GM18858 (cell line): ENCODE measurements around the gene CRHR1.

Experiments used
- ATAC-seq: cut with Tn5 transposase; IDR thresholded peaks from one replicate; pipeline ENCODE4 v1.9.1; 2021; ENCODE audit not compliant: unreplicated experiment

Gene CRHR1

DNA sequence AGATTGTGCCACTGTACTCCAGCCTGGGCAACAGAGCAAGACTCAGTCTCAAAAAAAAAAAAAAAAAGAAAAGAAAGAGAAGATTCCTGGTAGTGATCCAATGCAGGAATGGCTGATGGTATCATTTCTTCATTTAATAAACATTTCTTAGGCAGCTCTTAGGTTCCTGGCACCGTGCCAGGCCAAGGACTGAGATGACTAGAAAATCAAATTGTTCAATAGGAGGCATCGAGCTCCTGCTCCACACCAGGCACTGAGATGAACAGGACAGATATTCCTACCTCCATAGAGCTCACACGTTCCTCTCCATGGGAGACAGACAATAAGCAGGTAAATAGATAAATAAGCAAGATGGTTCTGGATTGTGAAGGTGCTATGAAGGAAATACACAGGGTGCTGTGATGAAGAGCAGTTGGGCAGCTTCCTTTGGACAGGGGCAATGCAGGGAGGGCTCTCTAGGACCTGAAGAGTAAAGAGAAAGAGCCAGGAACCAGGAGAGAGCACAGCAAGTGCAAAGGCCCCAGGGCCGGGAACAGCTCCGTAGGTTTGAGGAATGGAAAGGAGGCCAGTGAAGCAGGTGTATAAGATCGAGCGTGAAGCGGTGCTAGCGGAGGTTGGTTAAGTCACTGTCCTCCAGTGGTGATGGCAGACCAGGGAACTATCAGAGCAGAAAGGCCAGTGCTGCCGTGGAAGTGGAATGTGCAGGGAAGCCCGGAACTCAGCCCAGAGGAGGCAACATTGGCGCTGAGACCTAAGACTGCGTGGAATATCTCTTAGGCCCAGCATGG lies 26.5 kb upstream of the CRHR1 start:
- no peak for ATAC-seq

DNA sequence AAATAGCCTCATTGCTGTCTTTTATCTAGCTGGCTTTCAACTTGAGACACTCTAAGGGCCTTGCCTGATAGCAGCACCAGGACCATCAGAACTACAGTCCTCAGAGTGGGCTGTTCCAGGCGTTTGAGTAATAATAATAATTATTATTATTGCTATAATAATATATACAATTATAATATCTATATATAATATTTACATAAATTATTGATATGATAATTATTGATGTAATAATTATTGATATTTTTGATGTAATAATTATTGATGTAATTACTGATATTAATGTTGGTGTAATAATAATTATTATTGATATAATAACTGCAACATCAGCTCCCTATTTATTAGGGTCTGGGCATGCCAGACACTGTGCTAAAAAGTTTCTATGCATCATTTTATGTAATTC lies 25.6 kb upstream of the CRHR1 start:
- no peak for ATAC-seq

DNA sequence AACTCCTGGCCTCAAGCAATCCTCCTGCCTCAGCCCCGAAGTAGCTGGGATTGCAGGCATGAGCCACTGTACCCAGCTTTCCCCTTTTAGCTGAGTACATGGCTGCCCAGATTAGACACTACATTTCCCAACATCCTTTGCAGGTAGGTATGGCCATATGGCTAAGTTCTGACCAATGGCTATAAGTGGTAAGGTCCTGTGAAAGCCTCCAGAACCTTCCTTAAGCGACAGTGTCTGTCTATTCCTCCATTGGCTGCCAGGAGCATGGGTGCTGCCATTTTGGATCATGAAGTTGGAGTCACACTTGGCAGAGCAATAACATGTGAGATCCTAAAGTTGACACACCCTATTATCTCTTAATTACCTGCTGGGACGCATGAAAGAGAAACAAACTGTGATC lies 24.4 kb upstream of the CRHR1 start:
- ATAC-seq, result no peak

GRCh38 chr17:45761957-45762565 lies 22.1 kb upstream of the CRHR1 start:
- ATAC-seq, result no peak

DNA sequence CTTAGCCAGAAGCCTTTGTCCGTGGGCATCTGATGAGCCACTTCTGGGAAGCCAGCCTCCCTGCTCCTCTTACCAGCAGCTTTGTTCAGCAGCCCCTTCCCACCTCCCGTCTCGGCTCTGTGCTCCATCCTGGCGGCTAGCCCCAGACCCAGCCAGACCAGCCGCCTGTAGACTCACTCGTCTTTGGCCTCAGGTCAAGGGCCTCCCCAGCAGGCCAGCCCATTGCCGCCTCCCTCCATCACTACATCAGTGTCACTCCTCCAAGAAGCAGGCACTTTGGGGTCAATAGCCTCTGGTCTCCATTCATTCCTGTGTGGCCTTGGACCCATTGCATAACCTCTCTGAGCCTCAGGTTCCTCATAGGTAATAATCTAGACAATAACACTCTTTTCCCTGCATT lies 20.9 kb upstream of the CRHR1 start:
- ATAC-seq, result no peak

DNA sequence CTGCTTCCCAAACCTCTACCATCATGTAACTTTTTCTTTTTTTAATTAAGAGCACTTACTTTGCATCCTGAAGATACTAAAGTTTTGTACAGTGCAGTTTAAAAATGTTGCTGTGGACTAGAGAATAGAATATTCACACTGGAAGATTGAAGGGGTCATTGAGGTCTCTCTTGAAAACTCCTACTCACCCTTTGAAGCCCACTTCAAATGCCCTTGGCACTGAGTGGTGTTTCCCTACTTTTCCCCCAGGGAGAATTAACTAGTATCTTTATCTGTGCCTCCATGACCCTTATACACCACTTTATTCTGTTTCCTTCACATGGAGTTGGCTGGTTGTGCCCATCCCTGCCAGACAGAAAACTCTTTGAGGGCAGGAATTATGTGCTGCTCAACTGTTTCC lies 19.6 kb upstream of the CRHR1 start:
- ATAC-seq, result no peak

DNA sequence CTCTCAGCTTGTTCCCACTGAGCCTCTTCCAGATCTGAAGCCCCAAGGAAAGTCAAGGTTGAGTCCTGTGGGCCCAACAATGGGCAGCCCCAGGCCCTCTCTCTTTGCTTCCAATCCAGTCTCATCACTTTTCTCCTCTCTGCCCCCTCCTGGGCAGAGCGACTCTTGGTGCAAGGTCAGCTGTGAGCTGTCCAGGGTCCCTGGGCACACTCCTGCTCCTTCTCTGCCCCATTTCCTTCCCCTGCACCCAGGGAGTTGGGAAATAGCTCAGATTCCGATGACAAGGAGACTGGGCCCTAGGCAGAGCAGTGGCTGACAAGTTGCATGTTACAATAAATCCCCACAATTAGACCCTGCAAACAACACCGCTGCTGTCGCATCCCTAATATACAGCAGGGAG lies 16.1 kb upstream of the CRHR1 start:
- no peak for ATAC-seq

DNA sequence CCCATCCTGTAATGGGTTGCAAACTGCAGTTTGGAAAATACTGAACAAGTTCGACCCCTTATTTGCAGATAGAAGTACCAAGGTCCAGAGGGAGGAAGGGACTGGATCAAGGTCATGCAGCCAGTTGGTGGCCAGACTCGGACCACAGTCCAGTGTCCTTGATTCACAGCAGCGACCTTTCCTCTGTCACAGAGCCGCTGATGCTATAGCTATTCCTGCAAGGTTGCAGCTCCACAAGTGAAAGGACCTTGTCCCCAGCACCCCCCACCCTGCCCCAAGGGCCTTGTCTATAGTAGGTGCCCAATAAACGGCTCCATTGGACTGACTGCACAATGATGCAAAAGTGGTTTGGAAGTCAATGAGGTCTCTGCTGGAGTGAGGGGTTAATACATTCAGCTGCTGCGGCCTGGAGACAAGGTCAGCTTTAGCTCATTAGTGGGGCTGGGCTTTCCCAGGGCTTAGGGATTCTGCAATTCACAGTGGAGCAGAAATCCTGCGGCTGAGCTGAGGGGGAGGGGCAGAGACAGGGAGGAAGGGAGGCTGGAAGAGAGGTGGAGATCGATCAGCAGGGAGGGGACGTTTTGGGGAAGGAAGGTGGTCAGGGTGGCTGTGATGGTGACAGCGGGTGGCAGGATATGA lies 13.4 kb upstream of the CRHR1 start:
- no peak for ATAC-seq

- no peak for ATAC-seq
Measured at GRCh38 chr17:45771271-45771959, 12.7 kb upstream of the CRHR1 start.

- no peak for ATAC-seq
Measured at GRCh38 chr17:45775148-45775547, 9.0 kb upstream of the CRHR1 start.

DNA sequence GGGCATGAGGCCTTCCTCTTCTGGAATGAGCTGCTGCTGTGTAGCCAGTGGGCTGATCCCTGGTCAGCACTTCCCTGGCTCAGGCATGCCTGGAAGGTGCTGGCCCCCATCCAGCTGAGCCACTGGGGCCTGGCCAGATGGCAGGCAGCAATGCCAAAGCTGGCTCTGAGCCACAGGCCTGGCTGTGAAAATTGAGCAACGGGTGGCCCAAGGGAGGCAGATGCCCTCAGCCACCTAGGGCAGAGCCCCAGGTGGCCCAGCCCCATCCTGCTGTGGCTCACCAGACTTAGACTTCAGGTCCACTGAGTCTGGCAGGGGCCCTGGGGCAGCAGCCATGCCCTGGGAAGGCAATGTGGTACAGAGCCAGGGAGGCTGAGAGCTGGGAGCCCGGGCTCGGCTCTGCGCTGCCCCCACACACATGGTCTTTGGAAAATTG lies 8.5 kb upstream of the CRHR1 start:
- no peak for ATAC-seq

DNA sequence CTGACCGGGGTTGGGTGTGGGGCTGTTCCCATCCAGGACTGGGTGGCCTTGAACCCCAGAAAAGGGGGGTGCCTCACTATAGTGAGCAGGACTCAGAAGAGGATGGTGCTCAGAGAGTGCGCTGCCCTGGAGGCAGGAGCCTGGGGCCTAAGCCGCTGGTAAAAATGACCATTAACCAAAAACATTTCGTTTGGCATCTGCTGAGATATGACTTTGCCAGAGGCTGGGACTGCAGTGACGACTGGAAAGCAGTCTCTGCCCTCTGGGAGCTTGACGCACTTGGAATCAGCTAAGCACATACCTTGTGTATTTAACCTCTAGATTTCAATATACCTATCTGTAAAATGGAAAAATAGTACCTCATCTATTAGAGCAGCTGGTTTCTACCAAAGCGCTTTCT lies 7.2 kb upstream of the CRHR1 start:
- ATAC-seq, result no peak

- ATAC-seq, result no peak
Measured at GRCh38 chr17:45777388-45777787, 6.7 kb upstream of the CRHR1 start.

- no peak for ATAC-seq
Measured at GRCh38 chr17:45780921-45781320, 3.2 kb upstream of the CRHR1 start.

DNA sequence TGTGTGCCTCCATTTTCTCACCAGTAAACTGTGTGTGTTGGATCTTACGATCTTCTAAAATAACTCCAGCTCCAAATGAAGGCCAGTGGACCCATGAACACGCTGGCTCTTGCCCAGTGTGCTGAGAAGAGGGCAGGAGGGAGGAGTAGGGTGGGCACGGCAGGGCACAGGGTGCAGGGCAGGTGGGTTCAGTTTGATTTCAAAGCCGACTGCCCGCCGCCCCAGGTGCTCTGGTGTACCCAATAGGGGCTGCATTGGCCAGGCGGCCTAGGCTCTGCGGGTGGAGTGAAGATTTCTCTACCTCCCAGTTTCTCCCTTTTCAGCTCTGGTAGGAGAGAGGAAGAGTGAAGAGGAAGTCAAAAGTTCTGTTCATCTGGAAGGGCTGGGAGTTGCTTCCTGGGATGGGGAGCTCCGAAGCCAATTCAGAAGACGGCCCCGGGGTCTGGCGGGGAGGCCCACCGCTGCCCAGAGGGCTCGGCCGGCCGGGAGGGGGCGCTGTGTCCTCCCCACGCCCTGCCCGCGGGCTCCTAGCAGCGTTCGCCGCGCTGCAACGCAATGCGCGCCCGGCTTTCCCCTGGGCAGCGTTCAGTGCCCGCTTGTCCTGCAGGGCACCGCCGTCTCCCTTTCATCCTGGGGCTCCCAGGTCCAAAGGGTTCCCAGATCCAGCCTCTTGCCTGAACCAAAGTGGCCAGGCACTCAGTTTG lies 1.1 kb upstream of the CRHR1 start:
- ATAC-seq, result no peak

DNA sequence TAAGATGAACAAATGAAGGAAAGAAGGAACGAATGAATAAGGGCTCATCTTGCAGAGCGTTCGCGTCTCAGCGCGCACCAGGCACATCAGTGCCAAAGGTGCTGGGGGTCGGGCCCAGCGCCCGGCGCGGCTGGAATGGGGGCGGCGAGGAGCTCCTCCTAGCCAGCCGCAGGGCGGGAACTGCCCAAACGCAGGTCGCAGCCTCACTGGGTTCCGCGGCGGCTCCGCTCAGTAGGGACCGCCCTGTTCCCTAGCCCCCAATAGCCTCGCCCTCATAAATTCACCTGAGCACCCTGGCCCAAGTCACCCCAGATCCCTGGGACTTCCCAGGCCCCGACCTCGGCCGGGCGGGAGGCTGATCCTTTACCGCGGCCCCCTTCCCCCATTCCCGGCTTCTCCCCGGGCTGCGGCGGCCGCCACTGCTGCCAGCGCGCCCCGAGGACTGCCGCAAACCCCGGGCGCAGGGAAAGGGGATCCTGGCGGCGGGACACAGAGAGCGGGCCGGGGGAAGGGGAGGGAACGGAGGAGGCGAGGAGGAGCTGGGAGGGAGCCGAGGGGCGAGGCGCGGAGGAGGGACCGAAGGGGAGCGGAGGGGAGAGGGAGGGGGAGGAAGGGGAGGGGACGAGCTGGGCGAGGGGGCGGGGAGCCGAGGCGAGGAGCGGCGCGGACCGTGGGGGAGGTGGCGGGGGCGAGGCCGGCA lies 377 bp upstream of the CRHR1 start:
- ATAC-seq, result no peak

GRCh38 chr17:45784741-45785479 lies 790 bp downstream of the CRHR1 start:
- no peak for ATAC-seq

- no peak for ATAC-seq
Measured at GRCh38 chr17:45785480-45786193, 1.5 kb downstream of the CRHR1 start.

- no peak for ATAC-seq
Measured at GRCh38 chr17:45786349-45786748, 2.2 kb downstream of the CRHR1 start.
